Motor neuron (in vitro differentiated cells): ENCODE data around the gene PC. TPM values are rescaled to one million over a fixed set of nuclear protein-coding genes. Genes with fewer than 3 reads are reported as not detected.
"Not testable (repeated sequence)": the region's sequence is repeated elsewhere in the genome, so short reads cannot be mapped to it uniquely, and the experiment has no call there.

Source experiments
- ATAC-seq, 8 experiments: fragments of 200-7000 bp; cut with Tn5 transposase; replicated peaks in 6 of 8; 2 replicates each; pipeline ENCODE4 v1.8.0; 2021; ENCODE audit warnings: mild to moderate bottlenecking in 8 of 8, moderate library complexity in 8 of 8
- H3K27ac ChIP-seq, 2 donors: fragments of 250-450 bp; sonication (Bioruptor Pico); 2 replicates each; pipeline ENCODE4 v1.9.0; 2021; ENCODE audit warnings: antibody characterized with exemption in 2 of 2, mild to moderate bottlenecking in 2 of 2, moderate library complexity in 1 of 2
- H3K4me1 ChIP-seq, 2 donors: fragments of 250-450 bp; sonication (Bioruptor Pico); replicated peaks in 1 of 2; 2 replicates each; pipeline ENCODE4 v1.6.1; 2021; ENCODE audit warnings: antibody characterized with exemption in 2 of 2, mild to moderate bottlenecking in 2 of 2, moderate library complexity in 1 of 2
- H3K4me3 ChIP-seq, 5 donors: fragments of 250-450 bp; sonication (Bioruptor Pico); 2 replicates each; pipeline ENCODE4 v1.9.0; 2021; ENCODE audit warnings: antibody characterized with exemption in 5 of 5, mild to moderate bottlenecking in 5 of 5, moderate library complexity in 4 of 5
- WGBS, 10 experiments: fragments of 450-650 bp; shearing (Covaris generic); methylation state at CpG; one replicate each; pipeline ENCODE4 v1.0.0; 2022; 5-methylcytosine and 5-hydroxymethylcytosine counted together
- in situ Hi-C, 9 experiments: fragments of 400-800 bp; cut with MboI; loops; one replicate each; pipeline ENCODE4 v1.15.0; 2021; ENCODE audit warnings: low sequenced_read_pairs in 9 of 9, low pct_unique_long_range_greater_than_20kb in 2 of 9; ENCODE audit not compliant: unreplicated experiment in 9 of 9
- total RNA-seq, 8 experiments: library from RNA; unstranded; fragments of 300-600 nt; gene quantifications; 2 replicates each; pipeline versions ENCODE4 v1.2.3 to v1.2.4, GENCODE V29; 2022

The PC gene
- total RNA-seq, 8 experiments from 2014 or later, result 8.7 to 31.9 (median 20.0) TPM

DNA sequence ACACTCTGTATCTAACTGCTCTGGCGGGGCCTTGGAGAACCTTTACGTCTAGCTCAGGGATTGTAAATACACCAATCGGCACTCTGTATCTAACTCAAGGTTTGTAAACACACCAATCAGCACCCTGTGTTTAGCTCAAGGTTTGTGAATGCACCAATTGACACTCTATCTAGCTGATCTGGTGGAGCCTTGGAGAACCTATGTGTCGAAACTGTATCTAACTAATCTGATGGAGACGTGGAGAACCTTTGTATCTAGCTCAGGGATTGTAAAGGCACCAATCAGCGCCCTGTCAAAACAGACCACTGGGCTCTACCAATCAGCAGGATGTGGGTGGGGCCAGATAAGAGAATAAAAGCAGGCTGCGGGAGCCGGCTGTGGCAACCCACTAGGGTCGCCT, 31.2 kb upstream of the PC start:
- 60 to 100% (median 94%) methylated on average over 1 to 3 of the region's 9 CpGs; no CpG with 5 or more reads in 7 of the 10 experiments for WGBS, 10 experiments
- H3K4me3 ChIP-seq, ATAC-seq, in situ Hi-C loops, H3K4me1 ChIP-seq, H3K27ac ChIP-seq: not testable (repeated sequence)

DNA sequence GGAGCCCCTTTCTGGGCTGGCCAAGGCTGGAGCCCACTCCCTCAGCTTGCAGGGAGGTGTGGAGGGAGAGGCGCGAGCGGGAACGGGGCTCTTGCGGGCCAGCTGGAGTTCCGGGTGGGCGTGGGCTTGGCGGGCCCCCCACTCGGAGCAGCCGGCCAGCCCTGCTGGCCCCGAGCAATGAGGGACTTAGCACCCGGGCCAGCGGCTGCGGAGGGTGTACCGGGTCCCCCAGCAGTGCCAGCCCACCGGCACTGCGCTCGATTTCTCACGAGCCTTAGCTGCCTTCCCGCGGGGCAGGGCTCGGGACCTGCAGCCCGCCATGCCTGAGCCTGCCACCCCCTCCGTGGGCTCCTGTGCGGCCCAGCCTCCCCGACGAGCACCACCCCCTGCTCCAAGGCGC, 30.6 kb upstream of the PC start:
- H3K4me1 ChIP-seq, in situ Hi-C loops, ATAC-seq, H3K4me3 ChIP-seq, H3K27ac ChIP-seq: not testable (repeated sequence)
- WGBS, 10 experiments, result no CpG with 5 or more reads among the region's 28 CpGs

DNA sequence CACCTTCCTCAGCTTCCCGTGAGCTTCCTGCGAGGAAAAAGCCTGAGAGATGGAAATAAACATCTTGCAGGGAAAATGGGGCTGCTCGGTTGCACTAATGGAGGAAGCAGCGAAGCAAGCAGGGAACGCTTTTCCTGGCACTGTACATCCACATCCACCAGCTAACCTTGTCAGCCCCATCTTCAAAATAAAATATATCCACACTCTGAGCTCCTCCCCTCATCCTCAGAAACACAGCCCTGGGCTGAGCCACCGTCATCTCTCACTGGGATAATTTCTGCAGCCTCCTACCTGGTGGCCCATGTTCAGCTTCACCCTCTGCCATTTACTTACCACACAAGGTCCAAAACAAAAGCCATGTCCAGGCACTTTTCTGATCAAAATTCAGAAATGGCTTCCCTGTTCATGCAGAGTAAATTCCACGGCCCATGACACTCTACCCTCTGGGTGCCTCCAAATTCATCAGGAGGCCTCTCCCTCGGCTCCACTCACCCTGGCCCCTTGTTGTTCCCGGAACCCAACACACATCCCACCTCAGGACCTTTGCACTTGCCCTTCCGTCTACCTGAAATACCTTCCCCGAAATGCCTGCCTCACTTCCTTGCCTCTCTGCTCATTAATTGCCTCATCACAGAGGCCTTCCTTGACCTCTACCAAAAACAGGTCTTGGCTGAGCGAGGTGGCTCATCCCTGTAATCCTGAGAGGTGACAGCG, 29.9 kb upstream of the PC start:
- ATAC-seq, result peak in 1 of 8 experiments; percentile 55
- 84 to 95% (median 89%) methylated on average over 3 to 7 of the region's 13 CpGs; no CpG with 5 or more reads in 5 of the 10 experiments for WGBS, 10 experiments
- Histone ChIP-seq H3K27ac (no peak overlapping the region), H3K4me1 (peaks cover 9 to 10% of the 10 kb centered on the region in 2 donors), H3K4me3 (no peak overlapping the region)
- in situ Hi-C loops, result no loop called here

DNA sequence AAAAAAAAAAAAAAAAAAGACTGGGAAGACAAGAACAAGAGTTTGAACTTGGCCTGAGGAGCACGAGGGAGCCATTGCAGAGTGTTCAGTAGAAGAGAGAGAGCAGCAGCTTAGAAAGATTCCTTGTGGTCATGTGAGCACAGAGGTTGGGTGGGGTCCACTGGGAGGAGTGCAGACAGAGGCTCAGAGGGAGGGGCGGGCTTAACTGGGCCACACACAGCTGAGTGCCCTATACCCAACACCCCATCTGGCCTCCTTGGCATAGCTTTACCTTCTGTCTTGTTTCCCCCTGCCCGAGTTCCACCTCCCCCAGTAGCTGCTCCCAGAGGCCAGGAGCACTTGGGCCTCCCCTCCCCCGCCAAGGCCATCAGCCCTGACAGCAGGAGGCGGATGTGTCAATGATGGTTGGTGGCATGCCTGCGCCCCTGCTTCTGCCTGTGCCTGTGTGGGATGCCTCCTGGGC, 29.0 kb upstream of the PC start:
- Histone ChIP-seq H3K27ac (no peak overlapping the region), H3K4me1 (peaks cover 10% of the 10 kb centered on the region in 2 donors), H3K4me3 (no peak overlapping the region)
- in situ Hi-C loops, result no loop called here
- WGBS, 10 experiments, result 0 to 56% (median 40%) methylated on average over 1 of the region's 6 CpGs; no CpG with 5 or more reads in 5 of the 10 experiments
- ATAC-seq, result peak; percentile 61 to 99 (median 87)

DNA sequence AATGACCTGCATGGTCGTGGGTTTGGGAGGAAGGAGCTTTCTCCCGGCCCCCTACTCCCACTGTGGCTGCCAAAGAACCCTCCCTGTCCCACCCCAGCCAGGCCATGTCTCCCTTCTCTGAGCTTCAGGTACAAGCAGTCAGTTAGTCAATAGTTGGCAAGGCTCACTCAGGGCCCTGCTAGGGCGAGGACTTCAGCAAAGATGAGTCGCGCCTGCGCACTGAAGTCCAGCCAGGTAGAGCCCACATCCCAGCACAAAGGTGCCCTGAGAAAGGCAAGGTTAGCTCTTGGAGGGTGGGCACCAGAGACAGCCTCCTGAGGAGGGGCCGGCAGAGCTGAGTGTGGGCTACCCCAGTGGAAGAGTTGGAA, 28.0 kb upstream of the PC start:
- no peak for ATAC-seq
- no peak overlapping the region for H3K4me3 ChIP-seq
- H3K27ac ChIP-seq, result no peak overlapping the region
- 60 to 100% (median 95%) methylated on average over 1 to 4 of the region's 7 CpGs; no CpG with 5 or more reads in 7 of the 10 experiments for WGBS, 10 experiments
- peaks cover 10 to 18% of the 10 kb centered on the region in 2 donors for H3K4me1 ChIP-seq
- in situ Hi-C loops, result no loop called here

DNA sequence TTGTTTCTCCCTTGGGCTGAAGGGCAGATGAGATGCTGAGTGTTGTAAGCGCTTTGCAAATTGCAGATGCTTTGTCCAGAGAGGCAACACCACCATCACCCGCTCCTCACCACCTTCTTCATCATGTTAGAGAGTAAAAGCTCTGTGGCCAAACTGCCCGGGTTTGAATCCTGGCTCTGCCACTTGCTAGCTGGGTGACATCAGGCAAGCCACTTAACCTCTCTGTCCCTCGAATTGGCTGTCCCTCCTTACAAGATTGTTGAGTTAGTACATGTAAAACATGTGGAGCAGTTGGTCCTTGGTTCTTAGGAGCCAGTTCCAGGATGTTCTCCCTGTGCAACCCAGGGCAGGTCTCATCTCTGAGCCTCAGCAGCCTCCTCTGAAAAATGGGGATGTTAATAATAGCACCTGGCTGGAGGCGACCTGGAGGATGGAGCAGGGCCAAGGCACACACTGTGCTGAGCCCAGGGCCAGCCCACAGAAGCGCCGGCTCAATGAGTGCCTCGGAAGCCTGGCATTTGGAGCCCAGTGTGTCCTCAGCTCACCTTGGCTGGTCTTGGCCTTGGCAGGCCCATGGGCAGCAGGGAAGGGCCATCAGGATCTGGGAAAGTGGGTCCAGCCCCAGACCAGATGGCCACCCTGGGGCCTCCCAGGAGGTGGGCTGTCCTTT, 27.5 kb upstream of the PC start:
- H3K4me3 ChIP-seq, result no peak overlapping the region
- no peak for ATAC-seq
- no peak overlapping the region for H3K27ac ChIP-seq
- in situ Hi-C loops, result no loop called here
- 40 to 94% (median 77%) methylated on average over 1 to 4 of the region's 8 CpGs; no CpG with 5 or more reads in 2 of the 10 experiments for WGBS, 10 experiments
- peaks cover 10 to 18% of the 10 kb centered on the region in 2 donors for H3K4me1 ChIP-seq

DNA sequence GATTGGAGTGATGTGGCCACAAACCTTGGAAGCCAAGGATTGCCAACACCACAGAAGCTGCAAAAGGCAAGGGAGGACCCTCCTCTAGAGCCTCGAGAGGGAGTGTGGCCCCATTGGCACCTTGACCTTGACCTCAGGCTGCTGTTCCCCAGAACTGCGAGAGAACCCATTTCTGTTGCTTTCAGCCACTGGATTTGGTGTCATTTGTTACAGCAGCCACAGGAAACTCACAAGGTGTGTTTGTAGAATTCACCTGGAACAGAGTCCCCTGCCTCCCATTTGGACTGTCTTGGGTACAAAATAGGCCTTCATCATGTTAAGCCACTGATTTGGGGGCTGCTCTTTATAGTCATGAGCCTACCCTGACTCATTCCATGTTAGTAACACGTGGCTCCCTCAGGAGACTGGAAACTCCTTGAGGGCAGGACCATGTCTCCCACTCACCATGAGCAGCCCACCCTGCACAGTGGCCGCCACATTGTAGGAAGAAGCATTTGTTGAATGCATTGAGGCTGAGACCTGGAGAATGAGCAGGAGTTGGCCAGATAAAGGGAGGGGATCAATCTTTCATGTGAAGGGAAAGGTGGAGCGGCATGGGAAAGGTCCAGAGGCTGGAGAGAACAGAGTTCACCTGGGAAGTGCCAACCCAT, 25.2 kb upstream of the PC start:
- 50 to 100% (median 76%) methylated on average over 1 to 4 of the region's 5 CpGs; no CpG with 5 or more reads in 3 of the 10 experiments for WGBS, 10 experiments
- in situ Hi-C loops, result no loop called here
- H3K4me3 ChIP-seq, result no peak overlapping the region
- no peak for ATAC-seq
- no peak overlapping the region for H3K27ac ChIP-seq
- H3K4me1 ChIP-seq, result peaks cover 10 to 18% of the 10 kb centered on the region in 2 donors

DNA sequence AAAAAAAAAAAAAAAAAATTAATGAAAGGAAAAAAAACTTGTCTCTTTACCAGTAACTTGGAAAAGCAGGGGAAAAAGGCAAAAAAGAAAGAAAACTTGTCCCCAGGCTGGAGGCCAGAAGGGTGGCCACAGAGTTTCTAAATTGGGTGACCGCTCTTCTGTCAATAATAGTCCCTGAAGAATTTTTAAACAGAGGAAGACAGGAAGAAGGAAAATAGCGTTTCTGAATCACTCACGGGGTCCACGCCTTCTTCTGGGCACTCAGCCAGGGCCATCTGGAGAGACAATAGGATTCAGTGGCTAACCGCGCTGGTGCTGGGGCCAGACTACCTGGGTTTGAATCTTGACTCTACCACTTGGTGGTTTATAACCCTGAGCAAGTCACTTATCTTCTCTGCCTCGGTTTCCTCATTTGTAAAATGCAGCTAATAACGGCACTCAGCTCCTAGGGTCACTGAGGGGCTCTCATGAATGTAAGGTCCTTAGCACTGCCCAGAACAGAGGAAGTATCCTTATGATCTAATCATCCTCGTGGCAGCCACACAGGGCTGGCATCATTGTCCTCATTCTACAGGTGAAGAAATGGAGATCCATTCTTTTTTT, 23.9 kb upstream of the PC start:
- Histone ChIP-seq H3K4me3 (no peak overlapping the region), H3K27ac (no peak overlapping the region), H3K4me1 (peaks cover under 1 to 12% of the 10 kb centered on the region in 2 donors)
- peak; percentile 57 to 98 (median 90) for ATAC-seq
- in situ Hi-C loops, result no loop called here
- 0 to 60% (median 33%) methylated on average over 3 to 9 of the region's 9 CpGs for WGBS, 10 experiments

DNA sequence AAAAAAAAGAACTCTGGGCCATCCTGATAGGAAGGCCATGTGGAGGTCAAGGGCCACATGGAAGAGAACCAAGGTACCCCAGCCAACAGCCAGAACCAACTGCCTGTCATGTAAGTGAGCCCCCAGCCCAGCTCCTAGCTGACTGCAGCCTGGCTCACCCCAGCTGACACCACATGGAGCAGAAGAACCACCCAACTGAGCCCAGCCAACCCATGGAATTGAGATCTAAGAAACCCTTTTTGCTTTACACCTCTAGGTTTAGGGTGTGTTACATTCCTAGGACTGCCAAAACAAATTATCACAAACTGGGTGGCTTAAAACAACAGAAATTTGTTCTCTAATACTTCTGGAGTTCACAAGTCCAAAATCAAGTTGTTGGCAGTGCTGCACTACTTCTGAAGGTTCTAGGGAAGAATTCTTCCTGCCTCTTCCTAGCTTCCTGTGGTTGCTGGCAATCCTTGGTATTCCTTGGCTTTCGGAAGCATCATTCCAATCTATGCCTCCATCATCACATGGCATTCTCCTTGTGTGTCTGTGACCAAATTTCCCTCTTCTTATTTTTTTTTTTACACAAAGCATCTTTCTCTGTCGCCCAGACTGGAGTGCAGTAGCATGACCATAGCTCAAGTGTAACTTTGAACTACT, 21.3 kb upstream of the PC start:
- Histone ChIP-seq H3K4me3 (no peak overlapping the region), H3K4me1 (peaks cover 2 to 17% of the 10 kb centered on the region in 2 donors), H3K27ac (no peak overlapping the region)
- in situ Hi-C loops, result no loop called here
- WGBS, 10 experiments, result 0 to 100% (median 83%) methylated on average over 1 to 2 of the region's 2 CpGs; no CpG with 5 or more reads in 1 of the 10 experiments
- ATAC-seq, result no peak

DNA sequence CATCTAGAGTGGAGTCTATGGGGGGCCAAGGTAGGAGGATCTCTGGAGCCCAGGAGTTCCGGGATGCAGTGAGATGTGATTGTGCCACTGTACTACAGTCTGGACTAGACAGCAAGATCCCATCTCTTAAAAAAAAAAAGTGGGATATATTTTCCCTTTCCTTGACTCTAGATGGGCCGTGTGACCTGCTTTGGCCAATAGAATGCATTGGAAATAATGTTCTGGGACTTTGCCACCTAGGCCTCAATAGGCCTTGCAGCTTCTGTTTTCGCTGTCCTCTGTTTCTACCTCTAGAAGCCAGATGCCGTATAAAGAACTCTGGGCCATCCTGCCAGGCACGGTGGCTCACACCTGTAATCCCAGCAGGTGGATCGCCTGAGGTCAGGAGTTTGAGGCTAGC, 20.5 kb upstream of the PC start:
- 17 to 100% (median 97%) methylated on average over 1 to 4 of the region's 6 CpGs; no CpG with 5 or more reads in 3 of the 10 experiments for WGBS, 10 experiments
- in situ Hi-C loops, result no loop called here
- no peak for ATAC-seq
- Histone ChIP-seq H3K27ac (no peak overlapping the region), H3K4me3 (no peak overlapping the region), H3K4me1 (peaks cover 3 to 18% of the 10 kb centered on the region in 2 donors)

DNA sequence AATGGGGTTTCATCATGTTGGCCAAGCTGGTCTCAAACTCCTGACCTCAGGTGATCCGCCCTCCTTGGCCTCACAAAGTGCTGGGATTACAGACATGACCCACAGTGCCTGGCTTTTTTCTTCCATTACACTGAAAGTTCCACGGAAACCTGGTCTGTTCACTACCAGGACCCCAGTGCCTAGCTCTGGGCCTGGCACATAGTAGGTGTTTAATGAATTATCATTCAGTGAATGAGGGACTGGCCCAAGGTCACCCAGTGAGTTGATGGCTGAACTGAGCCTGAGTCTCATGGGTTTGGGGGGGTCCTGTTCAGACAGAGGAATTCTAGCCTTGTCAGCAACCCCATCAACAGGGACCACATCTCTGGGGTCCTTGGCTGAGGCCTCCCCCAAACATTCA, 20.0 kb upstream of the PC start:
- ATAC-seq, result no peak

DNA sequence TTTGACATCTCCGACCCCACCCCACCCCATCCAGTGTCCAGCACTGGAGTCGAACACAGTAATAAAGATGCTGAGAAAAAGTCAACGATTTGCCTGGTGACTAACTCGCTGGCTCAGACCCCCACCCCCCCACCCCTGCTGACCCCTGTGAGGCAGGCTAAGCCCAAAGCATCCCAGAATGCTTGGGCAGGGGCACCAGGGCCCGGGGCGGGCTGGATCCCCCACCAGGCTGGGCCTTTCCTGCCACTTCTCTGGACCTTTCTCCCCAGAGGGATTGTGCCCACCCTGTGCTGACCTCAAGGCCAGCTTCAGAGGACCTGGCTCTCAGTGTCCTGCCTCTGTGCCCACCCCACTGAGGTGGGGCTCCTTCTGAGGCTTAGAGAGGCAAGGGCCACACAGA, 18.7 kb upstream of the PC start:
- no peak for ATAC-seq
- no peak overlapping the region for H3K27ac ChIP-seq
- H3K4me1 ChIP-seq, result peaks cover 3 to 14% of the 10 kb centered on the region in 2 donors
- in situ Hi-C loops, result no loop called here
- no CpG with 5 or more reads among the region's 6 CpGs for WGBS, 10 experiments
- H3K4me3 ChIP-seq, result no peak overlapping the region

More for the DNA sequence above, 20.0 kb upstream of the PC start:
- Histone ChIP-seq H3K4me1 (peaks cover 3 to 18% of the 10 kb centered on the region in 2 donors), H3K27ac (no peak overlapping the region), H3K4me3 (no peak overlapping the region)
- in situ Hi-C loops, result no loop called here
- 38 to 100% (median 100%) methylated on average over 1 of the region's 2 CpGs; no CpG with 5 or more reads in 3 of the 10 experiments for WGBS, 10 experiments
